IPS-15b (cell line): Measurements from ENCODE around the gene RAB3B.

Experiments
- H3K27me3 ChIP-seq: one replicate; pipeline ENCODE4 v1.6.1; 2013; ENCODE audit warnings: low read length; ENCODE audit not compliant: control insufficient read depth, insufficient read depth
- H3K36me3 ChIP-seq: one replicate; pipeline ENCODE4 v1.6.1; 2013; ENCODE audit warnings: low read length; ENCODE audit not compliant: control insufficient read depth, insufficient read depth
- H3K4me1 ChIP-seq: one replicate; pipeline ENCODE4 v1.6.1; 2013; ENCODE audit warnings: mild to moderate bottlenecking, low read length; ENCODE audit not compliant: control insufficient read depth, insufficient read depth
- H3K4me3 ChIP-seq: one replicate; pipeline ENCODE4 v1.5.1; 2013; ENCODE audit warnings: low read depth, low read length
- H3K9ac ChIP-seq: one replicate; pipeline ENCODE4 v1.6.1; 2013; ENCODE audit warnings: low read depth, mild to moderate bottlenecking, low read length
- H3K9me3 ChIP-seq: one replicate; pipeline ENCODE4 v1.6.1; 2013; ENCODE audit warnings: mild to moderate bottlenecking, low read length; ENCODE audit not compliant: control insufficient read depth, insufficient read depth

The RAB3B gene

DNA sequence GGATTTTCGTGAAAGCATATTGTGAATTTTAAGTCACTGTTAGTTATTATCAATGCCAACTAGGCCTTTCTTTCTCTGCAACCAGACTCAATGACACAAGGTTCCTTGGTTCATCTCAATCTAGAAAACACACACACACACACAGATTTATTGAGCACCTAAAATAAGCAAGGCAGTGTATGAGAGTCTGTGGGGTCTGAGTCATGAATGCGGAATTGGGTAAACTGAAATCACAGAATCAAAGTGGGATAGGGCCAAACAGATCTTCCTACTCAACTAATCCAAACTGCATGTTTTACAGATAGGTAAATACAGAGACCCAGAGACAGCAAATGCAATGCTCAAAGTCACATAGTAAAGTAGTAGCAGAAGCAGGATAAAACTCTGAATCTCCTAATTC, 63.5 kb downstream of the RAB3B start:
- H3K9ac ChIP-seq = no peak overlapping the region
- peaks cover 10% of the 10 kb centered on the region for H3K36me3 ChIP-seq
- no peaks in the 10 kb centered on the region for H3K4me1 ChIP-seq

GRCh38 chr1:51926171-51926812, 64.2 kb downstream of the RAB3B start:
- Histone ChIP-seq H3K9me3 (no peaks in the 10 kb centered on the region), H3K4me3 (no peak overlapping the region), H3K36me3 (peaks cover 6% of the 10 kb centered on the region), H3K4me1 (no peaks in the 10 kb centered on the region), H3K27me3 (no peaks in the 10 kb centered on the region), H3K9ac (no peak overlapping the region)

More for the DNA sequence above, 63.5 kb downstream of the RAB3B start:
- no peaks in the 10 kb centered on the region for H3K9me3 ChIP-seq
- no peaks in the 10 kb centered on the region for H3K27me3 ChIP-seq
- H3K4me3 ChIP-seq = no peak overlapping the region

DNA sequence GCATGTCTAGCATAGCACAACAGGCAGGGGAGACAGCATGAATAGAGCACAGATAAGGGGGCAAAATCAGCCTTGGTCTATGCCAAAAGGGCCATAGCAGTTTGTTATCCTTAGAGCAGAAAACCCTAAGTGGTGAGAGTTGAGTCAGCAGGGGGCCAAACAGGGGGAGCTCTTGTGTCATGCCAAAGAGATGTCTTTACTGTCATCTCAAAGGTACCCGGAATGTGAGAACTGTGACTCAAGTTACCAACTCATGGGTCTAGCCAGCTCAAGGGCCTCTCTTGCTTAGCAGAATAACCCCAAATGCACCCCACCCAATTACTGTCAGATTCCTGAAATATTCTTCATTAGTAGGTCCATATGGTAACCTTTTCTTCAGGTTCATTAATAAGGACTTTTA, 66.0 kb downstream of the RAB3B start:
- no peak overlapping the region for H3K4me3 ChIP-seq
- H3K36me3 ChIP-seq = peaks cover 12% of the 10 kb centered on the region
- H3K9me3 ChIP-seq = no peaks in the 10 kb centered on the region
- no peaks in the 10 kb centered on the region for H3K4me1 ChIP-seq
- no peaks in the 10 kb centered on the region for H3K27me3 ChIP-seq
- H3K9ac ChIP-seq = no peak overlapping the region

DNA sequence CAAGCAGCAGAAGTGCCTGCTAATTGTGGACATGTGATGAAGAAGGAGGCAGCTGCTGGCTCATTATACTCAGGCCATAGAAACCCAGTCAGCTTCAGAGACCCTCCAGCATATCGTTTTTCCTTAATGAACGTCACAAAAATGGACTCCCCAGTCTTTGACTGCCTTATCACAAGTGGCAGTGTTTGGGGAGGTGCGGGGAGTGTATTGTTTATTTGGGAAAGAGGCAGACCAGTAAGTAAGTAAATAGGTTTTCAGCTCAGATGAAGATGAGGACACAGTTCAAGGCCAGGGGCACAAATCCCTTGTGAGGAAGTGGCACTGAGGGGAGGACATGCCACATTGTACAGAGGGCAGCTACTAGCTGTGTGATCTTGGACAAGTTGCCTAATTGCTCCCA, 68.5 kb downstream of the RAB3B start:
- Histone ChIP-seq H3K27me3 (no peaks in the 10 kb centered on the region), H3K4me1 (no peaks in the 10 kb centered on the region), H3K4me3 (no peak overlapping the region), H3K36me3 (peaks cover 16% of the 10 kb centered on the region), H3K9me3 (no peaks in the 10 kb centered on the region), H3K9ac (no peak overlapping the region)

DNA sequence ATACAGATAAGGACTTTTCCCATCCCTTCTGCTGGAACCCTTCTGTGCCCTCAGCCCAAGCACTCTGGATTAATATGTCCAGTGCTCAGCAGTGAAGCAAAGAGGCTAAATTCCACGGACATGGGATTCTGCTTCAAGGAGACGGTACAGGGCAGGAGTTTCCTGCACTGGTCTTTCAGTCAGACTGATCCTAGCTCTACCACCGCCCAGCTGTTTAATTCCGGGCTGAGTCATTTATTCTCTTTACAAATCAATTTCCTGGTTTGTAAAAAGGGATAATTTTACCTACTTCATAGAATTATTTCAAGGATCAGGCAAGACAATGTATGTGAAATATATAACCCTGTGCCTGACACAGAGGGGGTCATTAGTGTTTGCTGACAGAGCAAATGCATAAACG, 70.4 kb downstream of the RAB3B start:
- no peaks in the 10 kb centered on the region for H3K9me3 ChIP-seq
- no peaks in the 10 kb centered on the region for H3K4me1 ChIP-seq
- no peaks in the 10 kb centered on the region for H3K27me3 ChIP-seq
- H3K4me3 ChIP-seq = no peak overlapping the region
- peaks cover 19% of the 10 kb centered on the region for H3K36me3 ChIP-seq
- H3K9ac ChIP-seq = no peak overlapping the region

DNA sequence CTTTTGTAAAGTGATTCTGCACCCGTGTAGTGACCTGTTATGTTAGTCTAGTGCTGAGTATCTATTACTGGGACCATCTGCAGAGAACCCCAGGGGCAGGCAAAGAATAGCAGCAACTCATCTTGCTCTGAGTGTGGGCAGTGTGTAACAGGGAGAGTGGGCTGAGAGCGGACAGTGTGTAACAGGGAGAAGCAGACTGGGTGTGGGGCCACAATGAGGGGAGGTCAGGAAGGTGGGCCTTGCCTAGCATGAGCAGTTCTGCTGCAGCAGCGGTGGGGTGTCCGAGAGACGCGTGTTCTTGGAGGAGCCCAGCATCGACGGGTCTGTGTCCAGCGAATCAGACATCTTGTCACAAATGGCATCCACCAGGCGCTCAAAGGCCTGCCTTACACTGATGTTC, 70.8 kb downstream of the RAB3B start:
- Histone ChIP-seq H3K36me3 (peaks cover 21% of the 10 kb centered on the region), H3K9ac (no peak overlapping the region), H3K27me3 (no peaks in the 10 kb centered on the region), H3K9me3 (no peaks in the 10 kb centered on the region), H3K4me1 (no peaks in the 10 kb centered on the region), H3K4me3 (no peak overlapping the region)

GRCh38 chr1:51916587-51917405, 73.7 kb downstream of the RAB3B start:
- Histone ChIP-seq H3K4me3 (no peak overlapping the region), H3K9me3 (no peaks in the 10 kb centered on the region), H3K36me3 (peaks cover 16% of the 10 kb centered on the region), H3K4me1 (no peaks in the 10 kb centered on the region), H3K9ac (no peak overlapping the region), H3K27me3 (no peaks in the 10 kb centered on the region)

DNA sequence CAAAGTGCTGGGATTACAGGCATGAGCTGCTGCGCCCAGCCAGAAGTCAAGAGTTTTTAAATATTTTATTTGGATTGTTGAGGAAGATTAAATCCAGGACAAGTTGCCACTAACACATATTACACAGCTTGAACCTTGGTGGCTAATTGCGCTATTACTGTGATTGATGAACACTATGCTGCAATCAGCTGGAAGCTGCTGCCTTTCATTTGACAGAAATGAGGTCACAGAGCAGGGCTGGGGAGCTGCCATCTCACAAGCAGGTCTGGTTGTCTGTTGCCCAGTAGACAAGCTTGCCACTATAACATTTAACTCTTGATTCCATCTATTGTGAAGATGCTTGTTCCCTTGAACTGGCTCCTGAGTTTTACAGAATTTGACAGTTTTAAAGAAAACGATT, 74.5 kb downstream of the RAB3B start:
- H3K27me3 ChIP-seq = no peaks in the 10 kb centered on the region
- H3K9ac ChIP-seq = no peak overlapping the region
- H3K4me1 ChIP-seq = no peaks in the 10 kb centered on the region
- peaks cover 16% of the 10 kb centered on the region for H3K36me3 ChIP-seq
- no peaks in the 10 kb centered on the region for H3K9me3 ChIP-seq
- no peak overlapping the region for H3K4me3 ChIP-seq

- H3K9me3 ChIP-seq = no peaks in the 10 kb centered on the region
- no peak overlapping the region for H3K9ac ChIP-seq
- peaks cover 6% of the 10 kb centered on the region for H3K36me3 ChIP-seq
- no peaks in the 10 kb centered on the region for H3K27me3 ChIP-seq
- peaks cover 14% of the 10 kb centered on the region for H3K4me1 ChIP-seq
- no peak overlapping the region for H3K4me3 ChIP-seq
These were observed 77.6 kb downstream of the RAB3B start for GRCh38 chr1:51912881-51913280.

DNA sequence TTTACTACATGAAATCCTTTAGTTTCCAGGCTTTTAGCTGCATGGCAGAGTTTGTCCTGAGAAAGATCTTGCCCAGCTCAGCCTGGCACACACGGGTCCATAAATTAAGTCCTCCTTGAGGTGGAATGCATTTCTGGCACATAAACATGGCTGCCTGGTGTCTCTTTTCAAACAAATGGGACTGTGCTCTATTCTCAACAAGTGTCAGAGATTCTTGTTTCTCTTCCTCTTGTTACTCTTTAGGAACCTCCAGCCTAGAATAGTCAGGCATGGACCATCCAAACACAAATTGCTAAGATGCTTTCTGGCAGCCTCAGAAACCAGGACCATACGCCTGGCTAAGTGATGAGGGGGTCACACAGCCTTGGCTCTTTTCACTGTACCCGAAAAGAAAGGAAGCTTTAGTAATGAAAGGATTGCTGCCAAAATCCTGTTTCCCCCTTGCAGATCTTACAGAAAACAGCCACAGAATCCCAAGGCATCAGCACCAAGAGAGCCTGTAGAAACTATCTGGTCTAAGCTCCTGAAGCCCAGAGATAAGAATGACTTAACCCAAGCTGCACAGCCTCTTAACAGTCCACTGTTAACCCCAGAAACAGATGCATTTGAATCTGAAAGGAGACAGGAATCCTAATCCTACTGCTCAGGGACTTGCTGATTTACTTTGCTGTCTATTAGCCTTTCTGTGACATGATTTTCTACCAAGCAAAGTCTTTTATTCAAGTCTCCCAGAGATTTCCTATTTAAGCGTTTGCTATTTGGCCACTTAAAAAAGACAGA, 80.1 kb downstream of the RAB3B start:
- Histone ChIP-seq H3K4me1 (peaks cover 14% of the 10 kb centered on the region), H3K9me3 (no peaks in the 10 kb centered on the region), H3K9ac (no peak overlapping the region), H3K36me3 (peaks cover 2% of the 10 kb centered on the region), H3K27me3 (no peaks in the 10 kb centered on the region), H3K4me3 (no peak overlapping the region)

- Histone ChIP-seq H3K36me3 (no peaks in the 10 kb centered on the region), H3K4me1 (peaks cover 14% of the 10 kb centered on the region), H3K9ac (no peak overlapping the region), H3K27me3 (no peaks in the 10 kb centered on the region), H3K4me3 (no peak overlapping the region), H3K9me3 (no peaks in the 10 kb centered on the region)
These were observed 82.0 kb downstream of the RAB3B start for GRCh38 chr1:51908499-51908898.
